ENCODE measurements around the gene MIB2.

MIB2 gene

DNA sequence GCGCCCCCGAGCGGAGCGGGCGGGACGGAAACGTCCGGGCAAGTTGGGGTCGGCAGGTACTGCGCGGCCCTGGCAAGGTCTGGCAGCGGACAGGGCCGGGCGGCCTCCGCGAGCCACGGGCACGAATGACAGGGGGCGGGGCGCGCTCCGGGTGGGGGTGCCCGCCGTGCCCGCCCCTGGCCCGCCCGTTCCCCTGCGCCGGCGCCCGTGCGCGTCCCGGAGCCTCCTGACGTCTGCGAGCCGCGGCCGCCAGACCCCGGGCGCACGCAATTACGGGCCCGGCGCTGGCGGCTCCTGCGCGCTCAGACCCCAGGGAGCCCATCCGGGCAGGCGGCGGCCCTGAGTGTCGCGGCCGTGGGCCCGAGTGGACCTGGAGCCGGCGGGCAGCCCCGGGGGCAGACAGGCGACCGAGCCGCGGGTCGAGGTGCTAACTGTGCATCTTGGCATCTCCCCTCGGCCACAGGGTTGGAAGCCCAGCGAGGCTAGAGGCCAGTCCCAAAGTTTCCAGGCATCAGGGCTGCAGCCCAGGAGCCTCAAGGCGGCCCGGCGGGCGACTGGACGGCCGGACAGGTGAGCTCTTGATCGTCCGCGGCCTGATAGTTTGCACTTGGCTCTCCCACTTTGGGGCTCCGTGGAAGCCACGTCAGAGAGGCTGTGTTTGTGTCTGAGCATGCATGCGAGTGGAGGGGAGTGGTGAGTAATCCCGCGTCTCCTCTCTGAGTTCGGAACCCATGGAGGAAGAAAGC, 918 bp downstream of the MIB2 start:
- no peak for DNase-seq

DNA sequence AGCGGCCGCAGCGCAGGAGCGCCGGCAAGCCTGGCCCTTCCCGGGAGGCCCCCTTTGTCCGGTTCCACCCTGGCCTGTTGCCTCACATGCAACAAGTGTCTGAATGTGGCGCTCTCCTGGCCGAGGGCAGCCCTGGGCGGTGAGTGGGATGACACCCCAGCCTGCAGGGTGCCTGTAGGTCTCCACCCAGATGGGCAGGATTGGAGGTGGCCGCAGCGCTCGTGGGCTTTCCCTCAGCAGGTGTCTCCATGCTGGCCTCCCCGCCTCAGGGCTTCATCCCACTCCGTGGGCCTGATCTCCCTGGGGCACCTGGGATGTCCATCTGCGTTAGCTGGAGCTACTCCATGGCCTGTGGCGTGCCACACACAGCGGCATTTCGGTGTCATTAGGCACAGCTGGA, 1.5 kb downstream of the MIB2 start:
- no peak for DNase-seq

DNA sequence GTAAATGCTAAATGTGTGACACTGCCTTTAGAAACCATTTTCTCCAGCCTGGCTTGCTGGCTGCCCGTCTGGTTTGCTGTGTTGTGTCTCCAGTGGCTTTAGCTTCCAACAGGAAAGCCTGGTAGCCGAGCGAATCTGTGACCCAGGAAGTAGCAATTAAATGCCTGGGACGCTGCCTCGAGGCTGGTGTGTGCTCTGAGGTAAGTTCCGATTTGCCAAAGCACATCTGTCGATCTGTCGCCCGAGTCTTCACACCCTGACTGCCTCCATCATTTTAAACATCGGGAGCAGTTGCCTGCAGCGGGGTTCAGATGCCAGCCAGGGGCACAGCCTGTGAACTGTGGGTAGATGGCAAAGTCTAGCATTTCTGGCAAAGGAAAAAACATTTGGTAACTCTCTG, 2.2 kb downstream of the MIB2 start:
- DNase-seq, result no peak

DNA sequence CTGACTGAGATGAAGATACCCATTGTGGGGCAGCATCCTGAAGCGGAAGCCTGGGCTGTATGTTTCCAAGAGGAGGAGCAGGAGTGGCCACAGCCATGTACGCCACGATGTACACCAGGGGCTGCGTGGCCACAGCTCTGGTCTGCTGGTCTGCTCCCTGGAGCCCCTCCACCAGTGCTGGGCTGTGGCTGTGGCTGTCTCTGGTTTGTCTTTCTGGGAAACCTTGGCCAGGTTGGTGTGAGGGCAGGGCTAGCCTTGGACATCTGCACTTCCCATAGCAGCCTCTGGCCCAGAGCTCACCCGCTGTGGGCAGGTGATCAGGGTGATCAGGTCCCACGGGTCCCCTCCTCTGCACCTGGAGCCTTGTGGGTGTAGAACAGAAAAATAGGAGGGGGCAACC, 2.6 kb downstream of the MIB2 start:
- DNase-seq, result no peak

DNA sequence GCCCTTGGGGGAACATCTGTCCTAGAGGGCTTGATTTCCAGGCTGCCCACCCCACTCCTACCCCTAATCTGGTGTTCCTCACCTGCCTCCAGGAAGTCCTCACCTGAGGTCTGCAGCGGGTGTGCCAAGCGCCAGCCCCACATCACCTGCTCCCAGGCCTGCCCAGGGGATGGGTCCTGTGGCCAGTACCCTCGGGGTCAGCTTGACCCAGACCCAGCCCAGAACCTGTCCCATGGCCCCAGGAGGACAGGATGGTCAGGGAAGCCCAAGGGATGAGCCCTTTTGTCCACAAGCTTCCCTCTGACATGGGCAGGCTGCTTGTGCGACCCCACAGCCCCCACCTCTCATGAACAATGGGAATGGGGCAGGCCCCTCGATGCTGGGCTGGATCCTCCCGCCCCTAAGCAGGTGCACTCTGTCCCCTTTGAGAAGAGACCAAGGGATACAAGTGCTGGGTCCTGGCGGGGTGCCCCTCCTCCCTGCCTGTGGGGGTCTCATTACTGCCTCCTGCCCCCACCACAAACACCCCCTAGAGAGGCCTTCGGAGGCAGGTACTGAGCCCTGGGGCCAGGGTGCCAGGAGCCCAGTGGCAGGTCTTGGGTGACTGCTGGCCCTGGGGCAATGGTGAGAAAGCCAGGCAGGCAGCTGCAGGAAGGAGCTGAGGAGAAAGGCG, 3.2 kb downstream of the MIB2 start:
- no peak for DNase-seq

DNA sequence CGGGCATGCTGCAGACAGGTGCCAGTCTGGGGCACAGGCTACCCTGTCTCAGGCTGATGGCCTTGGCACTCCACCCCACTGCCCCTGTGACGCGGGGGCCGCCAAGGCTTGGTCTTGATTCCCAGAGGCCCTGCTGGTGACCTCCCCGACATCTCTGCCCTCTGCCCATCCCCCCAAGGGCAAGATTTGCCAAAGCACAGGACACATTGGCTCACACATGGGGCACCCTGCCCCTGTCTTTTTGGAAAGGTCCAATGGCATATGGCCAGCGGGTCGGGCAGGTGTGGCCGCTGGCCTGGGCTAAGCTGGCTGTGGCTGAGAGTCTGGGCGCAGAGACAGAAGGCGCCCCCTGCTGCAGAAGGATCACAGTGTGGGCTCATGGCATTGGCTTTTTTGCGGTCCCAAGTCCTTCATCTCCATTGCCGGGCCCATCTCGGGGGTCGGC, 4.6 kb downstream of the MIB2 start:
- no peak for DNase-seq

DNA sequence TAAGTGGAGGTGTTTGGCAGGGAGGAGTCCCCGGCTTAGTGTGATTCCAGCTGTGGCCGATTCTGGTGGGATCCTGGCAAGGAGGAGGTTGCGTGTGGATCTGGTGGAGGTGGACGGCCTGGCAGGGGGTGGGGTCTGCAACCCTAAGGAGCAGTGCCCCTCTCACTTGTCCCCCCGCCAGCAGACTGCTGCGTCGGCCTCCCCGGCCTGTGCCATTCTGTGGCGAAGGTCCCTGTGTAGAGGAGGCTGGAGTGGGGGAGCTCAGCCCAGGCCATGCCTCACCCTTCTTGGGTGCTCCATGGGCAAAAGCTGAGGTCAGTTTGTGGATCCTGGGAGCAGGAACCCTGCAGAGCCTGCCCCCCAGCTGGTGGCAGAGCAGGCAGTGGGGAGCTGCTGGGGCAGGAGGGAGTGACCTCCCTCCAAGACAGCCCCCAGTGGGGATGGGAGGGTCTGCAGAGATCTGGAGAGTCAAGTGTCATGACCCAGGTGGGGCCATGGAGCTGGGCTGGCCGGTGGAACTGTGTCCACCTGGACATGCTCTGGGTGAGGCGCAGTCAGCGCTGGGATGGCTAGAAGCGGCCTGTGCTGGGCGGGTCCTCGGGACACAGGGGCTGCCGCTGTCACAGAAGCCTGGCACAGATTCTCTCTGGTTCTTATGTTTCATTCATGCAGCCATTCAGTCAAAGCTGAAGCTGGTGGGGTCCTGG, 5.3 kb downstream of the MIB2 start:
- DNase-seq, result no peak

DNA sequence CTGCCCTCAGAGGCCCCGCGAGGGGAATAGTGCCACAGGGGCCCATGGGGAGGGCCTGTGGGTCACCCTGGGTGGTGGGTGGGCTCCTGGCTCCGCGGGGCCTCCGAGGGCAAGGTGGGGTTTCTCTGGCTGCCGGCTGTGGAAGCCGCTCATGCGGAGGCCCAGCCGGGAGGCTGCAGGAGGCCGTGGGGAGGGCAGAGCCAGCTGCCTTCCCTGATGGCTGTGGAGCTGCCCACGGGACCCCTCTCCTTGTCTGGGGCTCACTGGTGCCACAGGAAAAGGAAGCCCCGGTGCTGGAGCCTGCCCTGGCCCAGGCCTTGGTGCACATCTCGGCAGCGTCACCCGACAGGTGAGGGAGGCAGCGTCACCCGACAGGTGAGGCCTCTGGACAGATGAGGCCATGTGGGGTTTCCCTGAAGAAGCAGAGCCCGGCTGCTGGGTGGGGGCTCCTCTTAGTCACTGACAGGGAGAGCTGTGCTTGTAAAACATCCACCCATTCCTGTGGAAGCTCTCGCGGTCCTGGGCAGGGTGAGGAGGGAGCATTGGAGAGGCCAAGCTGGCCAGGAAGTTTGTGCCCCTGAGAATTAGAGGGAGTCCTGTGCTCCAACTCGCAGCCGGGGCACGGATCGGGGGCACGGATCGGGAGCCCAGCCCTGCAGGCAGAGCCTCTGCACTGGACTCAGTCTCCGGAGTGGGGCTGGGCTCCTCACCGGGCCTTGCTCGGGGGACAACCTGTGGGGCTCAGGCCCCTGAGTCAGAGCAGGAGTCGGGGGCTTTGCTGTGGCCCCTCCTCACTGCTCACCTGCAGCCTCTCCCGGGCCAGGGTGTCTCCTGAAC, 6.1 kb downstream of the MIB2 start:
- DNase-seq, result no peak

DNA sequence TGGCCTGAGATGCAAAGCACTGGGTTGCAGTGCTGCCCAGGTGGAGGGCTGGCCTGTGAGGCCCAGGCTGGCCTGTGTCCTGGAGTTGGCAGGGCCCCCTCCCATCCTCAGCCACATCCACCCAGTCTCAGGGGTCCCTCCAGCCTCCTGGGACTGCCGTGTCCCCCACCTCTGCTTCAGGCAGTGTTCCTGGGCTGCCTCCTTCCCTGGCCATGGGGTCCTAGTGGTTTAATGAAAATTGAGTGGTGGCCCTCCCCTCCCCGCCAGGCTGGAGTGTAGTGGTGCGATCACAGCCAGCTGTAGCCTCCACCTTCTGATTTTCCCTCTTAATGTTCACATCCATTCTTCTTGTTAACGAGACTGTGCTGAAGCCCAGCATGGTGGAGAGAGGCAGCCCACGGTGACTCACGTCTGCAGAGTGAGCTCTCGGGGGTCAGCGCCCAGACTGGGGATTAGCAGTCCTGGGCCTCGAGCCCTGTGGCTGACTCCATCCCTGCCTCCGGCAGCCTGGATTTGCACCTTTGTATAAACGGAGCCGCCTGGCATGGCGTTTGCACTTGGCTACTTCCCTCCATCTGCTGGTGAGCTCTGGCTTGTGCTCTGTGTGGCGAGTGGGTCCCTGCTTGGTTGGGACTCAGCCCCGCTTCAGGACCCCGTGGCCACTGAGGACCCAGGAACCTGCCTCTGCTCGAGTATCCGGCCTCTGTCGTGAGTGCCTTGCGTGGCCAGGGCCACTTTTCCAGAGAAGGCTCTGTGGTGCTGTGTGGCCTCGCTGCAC, 6.9 kb downstream of the MIB2 start:
- no peak for DNase-seq

DNA sequence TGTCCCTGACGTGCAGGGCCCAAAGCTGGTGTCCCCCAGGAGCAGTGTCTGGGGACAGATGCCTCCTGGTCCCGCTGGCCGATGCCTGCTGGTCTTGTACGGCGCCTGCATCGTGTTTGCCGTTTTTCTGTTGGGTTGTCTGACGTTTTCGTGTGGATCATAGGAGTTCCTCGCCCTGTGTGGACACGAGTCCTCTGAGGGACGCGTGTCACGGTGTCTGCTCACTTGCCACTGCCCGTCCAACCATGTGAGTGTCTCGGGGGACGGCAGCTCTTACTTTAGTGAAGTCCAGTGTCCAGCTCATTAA, 7.4 kb downstream of the MIB2 start:
- no peak for DNase-seq

DNA sequence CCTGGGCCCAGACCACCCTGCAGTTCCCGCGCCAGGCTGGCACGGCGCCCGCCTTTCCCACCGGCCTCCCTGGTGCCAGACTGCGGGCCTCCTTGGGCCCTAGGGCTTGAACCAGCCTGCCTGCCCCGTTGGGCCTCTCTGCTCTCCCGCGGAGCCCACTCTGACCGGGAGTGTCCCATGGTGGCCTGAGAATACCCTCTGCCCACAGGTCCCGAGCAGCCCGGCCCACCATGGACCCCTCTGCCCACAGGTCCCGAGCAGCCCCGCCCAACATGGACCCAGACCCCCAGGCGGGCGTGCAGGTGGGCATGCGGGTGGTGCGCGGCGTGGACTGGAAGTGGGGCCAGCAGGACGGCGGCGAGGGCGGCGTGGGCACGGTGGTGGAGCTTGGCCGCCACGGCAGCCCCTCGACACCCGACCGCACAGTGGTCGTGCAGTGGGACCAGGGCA, 7.9 kb downstream of the MIB2 start:
- DNase-seq, result no peak

DNA sequence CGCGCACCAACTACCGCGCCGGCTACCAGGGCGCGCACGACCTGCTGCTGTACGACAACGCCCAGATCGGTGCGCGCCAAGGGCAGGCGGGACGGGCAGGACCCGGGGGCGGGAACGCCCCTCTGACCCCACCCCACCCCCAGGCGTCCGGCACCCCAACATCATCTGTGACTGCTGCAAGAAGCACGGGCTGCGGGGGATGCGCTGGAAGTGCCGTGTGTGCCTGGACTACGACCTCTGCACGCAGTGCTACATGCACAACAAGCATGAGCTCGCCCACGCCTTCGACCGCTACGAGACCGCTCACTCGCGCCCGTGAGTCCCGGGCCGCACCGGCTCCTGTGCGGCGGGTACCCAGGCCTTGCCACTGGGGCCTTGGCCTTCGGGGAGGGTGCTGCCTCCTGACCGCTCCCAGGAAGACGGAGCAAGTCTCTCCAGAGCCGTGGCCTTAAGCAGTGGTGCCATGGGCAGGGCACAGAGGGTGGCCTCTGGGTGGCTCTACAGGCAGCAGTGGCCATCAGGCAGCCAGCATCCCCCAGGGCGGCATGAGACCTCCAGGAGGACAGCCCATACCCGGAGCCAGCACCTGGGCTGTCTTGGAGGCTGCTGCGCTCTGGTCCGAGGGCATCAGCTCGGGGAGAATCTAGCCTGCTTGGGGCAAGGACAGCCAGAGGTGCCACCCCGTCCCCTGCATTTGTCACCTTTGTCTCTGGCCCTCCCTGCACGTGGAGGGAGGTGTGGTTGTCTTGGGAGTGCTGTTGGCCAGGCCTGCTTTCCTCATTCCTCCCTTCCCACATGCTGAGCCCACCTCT, 8.5 kb downstream of the MIB2 start:
- no peak for DNase-seq

DNA sequence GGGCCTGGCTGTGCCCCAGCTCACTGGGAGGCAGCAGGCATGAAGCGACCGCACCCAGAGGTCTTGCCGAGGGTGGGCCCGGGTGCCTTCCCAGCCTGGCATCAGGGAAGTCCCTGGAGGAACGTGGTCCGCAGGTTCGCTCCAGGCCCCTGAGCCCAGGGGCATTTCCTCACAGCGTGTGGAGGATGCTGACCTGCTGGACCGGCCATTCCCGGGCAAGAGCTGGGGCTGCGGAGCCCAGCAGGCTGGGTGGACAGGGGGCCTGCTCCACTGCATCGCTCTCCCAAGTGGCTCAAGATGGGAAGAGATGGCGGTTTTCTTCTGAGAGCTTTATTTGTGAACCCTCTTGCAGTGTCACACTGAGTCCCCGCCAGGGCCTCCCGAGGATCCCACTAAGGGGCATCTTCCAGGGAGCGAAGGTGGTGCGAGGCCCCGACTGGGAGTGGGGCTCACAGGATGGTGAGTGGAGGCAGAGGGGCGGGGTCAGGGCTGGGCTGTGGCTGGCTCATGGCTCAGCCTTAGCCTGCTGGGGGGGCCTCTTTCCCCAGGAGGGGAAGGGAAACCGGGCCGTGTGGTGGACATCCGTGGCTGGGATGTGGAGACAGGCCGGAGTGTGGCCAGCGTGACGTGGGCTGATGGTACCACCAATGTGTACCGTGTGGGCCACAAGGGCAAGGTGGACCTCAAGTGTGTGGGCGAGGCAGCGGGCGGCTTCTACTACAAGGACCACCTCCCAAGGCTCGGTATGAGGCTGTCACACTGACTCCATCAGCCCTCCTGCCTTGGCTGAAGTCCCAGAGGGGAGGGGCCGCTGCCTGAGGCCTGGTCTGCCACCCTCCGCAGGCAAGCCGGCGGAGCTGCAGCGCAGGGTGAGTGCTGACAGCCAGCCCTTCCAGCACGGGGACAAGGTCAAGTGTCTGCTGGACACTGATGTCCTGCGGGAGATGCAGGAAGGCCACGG, 9.4 kb downstream of the MIB2 start:
- no peak for DNase-seq

DNA sequence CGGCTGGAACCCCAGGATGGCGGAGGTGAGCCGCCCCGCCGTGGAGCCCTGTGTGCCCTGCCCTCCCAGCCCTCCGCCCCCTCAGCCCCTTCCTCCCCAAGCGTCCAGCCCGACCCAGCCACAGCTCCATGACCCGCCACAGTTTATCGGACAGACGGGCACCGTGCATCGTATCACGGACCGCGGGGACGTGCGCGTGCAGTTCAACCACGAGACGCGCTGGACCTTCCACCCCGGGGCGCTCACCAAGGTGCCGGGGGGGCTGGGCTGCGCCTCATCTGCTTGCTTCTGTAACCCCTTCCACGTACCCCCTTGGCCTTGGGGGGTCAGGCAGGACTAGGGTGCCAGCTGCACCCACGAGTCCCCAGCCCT, 10.1 kb downstream of the MIB2 start:
- DNase-seq, result no peak

DNA sequence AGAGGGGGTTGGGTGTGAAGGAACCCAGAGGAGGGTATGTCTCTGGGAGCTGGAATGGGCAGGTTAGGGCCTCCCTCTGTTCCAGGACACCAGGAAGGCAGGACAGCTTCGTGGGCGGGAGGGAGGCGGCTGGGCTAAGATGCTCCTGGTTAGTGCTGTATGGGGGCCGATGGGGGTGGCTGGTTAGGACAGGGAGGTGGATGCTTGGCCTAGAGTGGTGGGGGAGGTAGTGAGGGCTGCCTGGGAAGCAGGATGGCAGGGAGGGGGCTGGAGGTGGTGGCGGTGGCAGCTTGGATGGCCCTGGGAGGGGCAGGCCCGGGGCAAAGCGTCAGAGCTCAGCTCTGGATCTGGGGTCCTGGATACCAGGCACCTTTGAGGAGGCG, 10.5 kb downstream of the MIB2 start:
- DNase-seq, result no peak

DNA sequence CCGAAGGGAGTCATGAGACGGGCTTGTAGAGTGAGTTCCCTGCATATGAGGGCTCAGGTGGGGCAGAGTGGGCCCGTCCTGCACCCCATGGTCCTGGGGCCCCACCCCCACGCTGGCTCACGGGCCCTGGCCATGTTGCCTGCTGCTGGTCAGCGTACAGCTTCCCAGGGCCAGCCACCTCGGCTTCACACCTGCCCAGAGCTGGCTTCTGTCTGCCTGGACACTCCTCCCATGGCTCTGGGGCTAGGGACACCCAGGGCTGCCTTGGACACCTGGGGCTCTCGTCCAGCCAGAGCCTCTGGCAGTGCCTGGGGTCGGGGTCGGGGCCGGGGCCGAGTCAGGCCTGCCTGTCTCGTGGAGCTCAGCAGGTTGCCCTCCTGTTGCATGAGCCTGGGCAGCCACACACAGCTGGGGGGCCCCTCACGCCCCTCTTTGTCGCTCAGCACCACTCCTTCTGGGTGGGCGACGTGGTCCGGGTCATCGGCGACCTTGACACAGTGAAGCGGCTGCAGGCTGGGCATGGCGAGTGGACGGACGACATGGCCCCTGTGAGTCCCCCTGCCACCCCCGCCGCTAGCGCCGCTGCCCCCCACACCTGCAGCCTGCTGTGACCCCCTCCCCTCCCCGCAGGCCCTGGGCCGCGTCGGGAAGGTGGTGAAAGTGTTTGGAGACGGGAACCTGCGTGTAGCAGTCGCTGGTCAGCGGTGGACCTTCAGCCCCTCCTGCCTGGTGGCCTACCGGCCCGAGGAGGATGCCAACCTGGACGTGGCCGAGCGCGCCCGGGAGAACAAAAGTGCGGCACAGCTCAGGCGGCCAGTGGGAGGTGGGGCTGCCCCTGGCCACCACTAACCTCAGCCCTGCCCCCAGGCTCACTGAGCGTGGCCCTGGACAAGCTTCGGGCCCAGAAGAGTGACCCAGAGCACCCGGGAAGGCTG, 11.2 kb downstream of the MIB2 start:
- no peak for DNase-seq

DNA sequence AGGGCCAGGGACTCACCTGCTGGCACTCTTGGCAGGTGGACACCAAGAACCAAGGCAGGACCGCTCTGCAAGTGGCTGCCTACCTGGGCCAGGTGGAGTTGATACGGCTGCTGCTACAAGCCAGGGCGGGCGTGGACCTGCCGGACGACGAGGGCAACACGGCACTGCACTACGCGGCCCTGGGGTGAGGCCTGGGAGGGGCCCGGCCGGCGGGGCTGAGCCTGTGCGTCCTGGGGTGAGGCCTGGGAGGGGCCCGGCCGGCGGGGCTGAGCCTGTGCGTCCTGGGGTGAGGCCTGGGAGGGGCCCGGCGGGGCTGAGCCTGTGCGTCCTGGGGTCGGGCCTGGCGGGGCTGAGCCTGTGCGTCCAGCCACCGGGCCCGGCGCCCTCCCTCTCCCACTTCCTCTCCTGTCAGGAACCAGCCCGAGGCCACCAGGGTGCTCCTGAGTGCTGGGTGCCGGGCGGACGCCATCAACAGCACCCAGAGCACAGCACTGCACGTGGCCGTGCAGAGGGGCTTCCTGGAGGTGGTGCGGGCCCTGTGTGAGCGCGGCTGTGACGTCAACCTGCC, 12.0 kb downstream of the MIB2 start:
- no peak for DNase-seq

DNA sequence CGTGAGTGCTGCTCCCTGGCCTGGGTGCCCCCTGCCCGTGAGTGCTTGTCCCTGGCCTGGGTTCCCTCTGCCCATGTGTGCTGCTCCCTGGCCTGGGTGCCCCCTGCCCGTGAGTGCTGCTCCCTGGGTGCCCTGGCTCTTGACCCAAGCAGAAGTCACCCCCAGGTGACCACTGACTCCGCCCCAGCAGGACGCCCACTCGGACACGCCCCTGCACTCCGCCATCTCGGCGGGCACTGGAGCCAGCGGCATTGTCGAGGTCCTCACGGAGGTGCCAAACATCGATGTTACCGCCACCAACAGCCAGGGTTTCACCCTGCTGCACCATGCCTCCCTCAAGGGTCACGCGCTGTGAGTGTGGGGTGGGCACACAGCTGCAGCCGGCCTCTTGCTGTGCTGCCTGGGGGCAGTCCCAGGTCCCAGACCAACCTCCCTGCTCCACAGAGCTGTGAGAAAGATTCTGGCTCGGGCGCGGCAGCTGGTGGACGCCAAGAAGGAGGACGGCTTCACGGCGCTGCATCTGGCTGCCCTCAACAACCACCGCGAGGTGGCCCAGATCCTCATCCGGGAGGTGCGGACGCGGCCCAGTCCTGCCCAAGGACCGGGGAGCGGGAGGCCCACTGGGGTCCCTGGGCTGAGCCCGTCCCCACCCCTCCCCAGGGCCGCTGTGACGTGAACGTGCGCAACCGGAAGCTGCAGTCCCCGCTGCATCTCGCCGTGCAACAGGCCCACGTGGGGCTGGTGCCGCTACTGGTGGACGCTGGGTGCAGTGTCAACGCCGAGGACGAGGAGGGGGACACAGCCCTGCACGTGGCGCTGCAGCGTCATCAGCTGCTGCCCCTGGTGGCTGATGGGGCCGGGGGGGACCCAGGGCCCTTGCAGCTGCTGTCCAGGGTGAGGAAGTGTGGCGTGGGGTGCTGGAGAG, 12.8 kb downstream of the MIB2 start:
- no peak for DNase-seq

Measured in activated CD4-positive, alpha-beta T cell treated with anti-CD3 and anti-CD28 coated beads for 1 hour (primary cell).